Neural progenitor cell (in vitro differentiated cells): Measurements from ENCODE around the gene KCNH5. TPM values are rescaled to one million over a fixed set of nuclear protein-coding genes. Genes with fewer than 3 reads are reported as not detected.

ENCODE experiments used
- DNase-seq: peaks from one replicate; pipeline ENCODE4 v3.0.0-alpha.2; 2016; ENCODE audit warnings: low spot score
- H2AFZ ChIP-seq: fragments of 200-600 bp; sonication (generic); replicated peaks from 2 replicates; pipeline ENCODE4 v1.6.1; 2016; ENCODE audit warnings: antibody characterized with exemption
- H3F3A ChIP-seq: fragments of 200-600 bp; sonication (generic); 2 replicates; pipeline ENCODE4 v1.6.1; 2016; ENCODE audit warnings: antibody characterized with exemption, low read depth
- H3K27ac ChIP-seq: fragments of 200-600 bp; sonication (generic); 2 replicates; pipeline ENCODE4 v1.5.1; 2016; ENCODE audit warnings: mild to moderate bottlenecking
- H3K27me3 ChIP-seq: fragments of 200-600 bp; sonication (generic); 2 replicates; pipeline ENCODE4 v1.6.1; 2016; ENCODE audit warnings: mild to moderate bottlenecking, moderate library complexity
- H3K36me3 ChIP-seq: fragments of 200-600 bp; sonication (generic); 2 replicates; pipeline ENCODE4 v1.5.1; 2016
- H3K4me1 ChIP-seq: fragments of 200-600 bp; sonication (generic); 2 replicates; pipeline ENCODE4 v1.6.1; 2016; ENCODE audit warnings: mixed run types
- H3K4me2 ChIP-seq: fragments of 200-600 bp; sonication (generic); 2 replicates; pipeline ENCODE4 v1.6.1; 2016
- H3K4me3 ChIP-seq: fragments of 200-600 bp; sonication (generic); 2 replicates; pipeline ENCODE4 v1.5.1; 2016
- H3K79me2 ChIP-seq: fragments of 200-600 bp; sonication (generic); 2 replicates; pipeline ENCODE4 v1.6.1; 2016; ENCODE audit warnings: low read depth
- H3K9ac ChIP-seq: fragments of 200-600 bp; sonication (generic); 2 replicates; pipeline ENCODE4 v1.6.1; 2016
- H3K9me3 ChIP-seq: fragments of 200-600 bp; sonication (generic); 2 replicates; pipeline ENCODE4 v1.5.1; 2016; ENCODE audit warnings: low read depth
- H4K20me1 ChIP-seq: fragments of 200-600 bp; sonication (generic); 2 replicates; pipeline ENCODE4 v1.6.1; 2016; ENCODE audit warnings: low read depth
- H3K27ac Mint-ChIP-seq: 3 replicates; pipeline ENCODE4 v1.8.0; 2021; ENCODE audit warnings: mixed read lengths
- H3K27me3 Mint-ChIP-seq: 2 replicates; pipeline ENCODE4 v1.8.0; 2022; ENCODE audit warnings: low read depth, mild to moderate bottlenecking, inconsistent platforms, moderate library complexity, mixed read lengths; ENCODE audit not compliant: insufficient read depth
- H3K36me3 Mint-ChIP-seq: 3 replicates; pipeline ENCODE4 v1.8.0; 2021; ENCODE audit warnings: mixed read lengths
- H3K4me1 Mint-ChIP-seq: 3 replicates; pipeline ENCODE4 v1.8.0; 2021; ENCODE audit warnings: mixed read lengths
- H3K4me3 Mint-ChIP-seq: 3 replicates; pipeline ENCODE4 v1.8.0; 2021; ENCODE audit warnings: mild to moderate bottlenecking, moderate library complexity, mixed read lengths
- H3K9me3 Mint-ChIP-seq: 3 replicates; pipeline ENCODE4 v1.8.0; 2020; ENCODE audit warnings: mixed read lengths
- CTCF ChIP-seq: fragments of 200-600 bp; sonication (generic); IDR thresholded peaks from 2 replicates; pipeline ENCODE4 v1.5.1; 2017; ENCODE audit warnings: antibody characterized with exemption, mild to moderate bottlenecking
- EZH2 ChIP-seq: fragments of 200-600 bp; sonication (generic); IDR thresholded peaks from 2 replicates; pipeline ENCODE4 v1.6.1; 2017; ENCODE audit warnings: antibody characterized with exemption, mild to moderate bottlenecking, moderate library complexity
- EZH2phosphoT487 ChIP-seq: fragments of 200-600 bp; sonication (generic); IDR thresholded peaks from 2 replicates; pipeline ENCODE4 v1.6.1; 2017; ENCODE audit warnings: antibody characterized with exemption
- total RNA-seq: library from RNA; depleted of rRNA; stranded (reverse); fragments of >200 nt; gene quantifications from 2 replicates; pipeline ENCODE4 v1.2.3, GENCODE V29; 2015; ENCODE audit warnings: low replicate concordance

KCNH5 gene
- total RNA-seq, 1 donor from 2014 or later, result 4.6 TPM

- H2AFZ ChIP-seq, result no peak overlapping the region
- no peak for TF ChIP-seq EZH2
- no peak for TF ChIP-seq CTCF
- no peak for TF ChIP-seq EZH2phosphoT487
- H3K79me2 ChIP-seq, result no peaks in the 10 kb centered on the region
- no peak overlapping the region for H3K9ac ChIP-seq
- H3K4me1 ChIP-seq, result peaks cover 15% of the 10 kb centered on the region
- H3F3A ChIP-seq, result no peaks in the 10 kb centered on the region
- no peak for DNase-seq
- H3K9me3 Mint-ChIP-seq, result peaks cover 2% of the 10 kb centered on the region
- no peaks in the 10 kb centered on the region for H3K27me3 ChIP-seq
- H4K20me1 ChIP-seq, result no peaks in the 10 kb centered on the region
- no peaks in the 10 kb centered on the region for H3K27me3 Mint-ChIP-seq
- H3K4me1 Mint-ChIP-seq, result peaks cover 10% of the 10 kb centered on the region
- H3K27ac Mint-ChIP-seq, result no peak overlapping the region
- H3K4me3 Mint-ChIP-seq, result no peak overlapping the region
- H3K27ac ChIP-seq, result no peak overlapping the region
- no peak overlapping the region for H3K4me3 ChIP-seq
- no peaks in the 10 kb centered on the region for H3K9me3 ChIP-seq
- no peak overlapping the region for H3K4me2 ChIP-seq
- peaks cover 1% of the 10 kb centered on the region for H3K36me3 Mint-ChIP-seq
- no peaks in the 10 kb centered on the region for H3K36me3 ChIP-seq
Measured at GRCh38 chr14:62710811-62711210, 334.4 kb downstream of the KCNH5 start.

- no peaks in the 10 kb centered on the region for H3K9me3 ChIP-seq
- H3K4me1 ChIP-seq, result peaks cover 18% of the 10 kb centered on the region
- H3K27ac Mint-ChIP-seq, result no peak overlapping the region
- H3K9me3 Mint-ChIP-seq, result peaks cover 2% of the 10 kb centered on the region
- no peaks in the 10 kb centered on the region for H4K20me1 ChIP-seq
- no peaks in the 10 kb centered on the region for H3K36me3 ChIP-seq
- no peak for DNase-seq
- H3F3A ChIP-seq, result no peaks in the 10 kb centered on the region
- H3K79me2 ChIP-seq, result no peaks in the 10 kb centered on the region
- H3K4me1 Mint-ChIP-seq, result peaks cover 12% of the 10 kb centered on the region
- H2AFZ ChIP-seq, result no peak overlapping the region
- H3K36me3 Mint-ChIP-seq, result peaks cover 2% of the 10 kb centered on the region
- H3K9ac ChIP-seq, result no peak overlapping the region
- H3K27me3 Mint-ChIP-seq, result no peaks in the 10 kb centered on the region
- H3K4me2 ChIP-seq, result no peak overlapping the region
- H3K27ac ChIP-seq, result no peak overlapping the region
- H3K4me3 Mint-ChIP-seq, result no peak overlapping the region
- no peaks in the 10 kb centered on the region for H3K27me3 ChIP-seq
- no peak overlapping the region for H3K4me3 ChIP-seq
- TF ChIP-seq CTCF (no peak), EZH2 (no peak), EZH2phosphoT487 (no peak)
Measured at GRCh38 chr14:62709773-62710172, 335.5 kb downstream of the KCNH5 start.

GRCh38 chr14:62706217-62706616, 339.0 kb downstream of the KCNH5 start:
- no peaks in the 10 kb centered on the region for H3K79me2 ChIP-seq
- H4K20me1 ChIP-seq, result no peaks in the 10 kb centered on the region
- no peaks in the 10 kb centered on the region for H3F3A ChIP-seq
- H3K27me3 ChIP-seq, result no peaks in the 10 kb centered on the region
- no peaks in the 10 kb centered on the region for H3K36me3 ChIP-seq
- H3K4me2 ChIP-seq, result no peak overlapping the region
- no peaks in the 10 kb centered on the region for H3K9me3 ChIP-seq
- H2AFZ ChIP-seq, result peak overlapping the region; percentile 74
- Mint-ChIP-seq H3K4me3 (no peak overlapping the region), H3K36me3 (peaks cover 2% of the 10 kb centered on the region), H3K27ac (no peak overlapping the region), H3K27me3 (no peaks in the 10 kb centered on the region), H3K9me3 (peaks cover 2% of the 10 kb centered on the region), H3K4me1 (peaks cover 6% of the 10 kb centered on the region)
- DNase-seq, result no peak
- no peak overlapping the region for H3K27ac ChIP-seq
- H3K4me1 ChIP-seq, result peaks cover 16% of the 10 kb centered on the region
- H3K9ac ChIP-seq, result no peak overlapping the region
- no peak overlapping the region for H3K4me3 ChIP-seq
- no peak for TF ChIP-seq EZH2phosphoT487
- TF ChIP-seq EZH2, result no peak
- no peak for TF ChIP-seq CTCF
